PFSK-1 (cell line): ENCODE results near the gene MZB1.

Source experiments
- FOXP2 ChIP-seq: optimal IDR thresholded peaks from 2 replicates; pipeline ENCODE3; 2011; ENCODE audit warnings: borderline replicate concordance, control low read depth, inconsistent platforms; ENCODE audit not compliant: insufficient read depth; ENCODE audit errors: extremely low read length, extremely low read depth
- POLR2AphosphoS5 ChIP-seq: IDR thresholded peaks from 2 replicates; pipeline ENCODE4 v1.6.1; 2012; ENCODE audit warnings: low read depth, mild to moderate bottlenecking, control low read depth, low read length, moderate library complexity
- SIN3A ChIP-seq: IDR thresholded peaks from 2 replicates; pipeline ENCODE4 v1.6.1; 2012; ENCODE audit warnings: mild to moderate bottlenecking, low read length, moderate library complexity, borderline replicate concordance; ENCODE audit not compliant: insufficient read depth
- TAF1 ChIP-seq: IDR thresholded peaks from 2 replicates; pipeline ENCODE4 v1.6.1; 2012; ENCODE audit warnings: low read length, control low read depth, borderline replicate concordance; ENCODE audit not compliant: insufficient read depth
- TF ChIP-seq, protein P1 (sequence below), 2 experiments: IDR thresholded peaks; 2 replicates each; pipeline versions ENCODE4 v1.6.1 to v1.8.0; 2011 to 2012; ENCODE audit warnings: low read depth in 2 of 2, low read length in 2 of 2, control low read depth in 1 of 2, inconsistent platforms in 1 of 2, mild to moderate bottlenecking in 1 of 2, moderate library complexity in 1 of 2; ENCODE audit not compliant: insufficient read depth in 1 of 2

Gene MZB1

DNA sequence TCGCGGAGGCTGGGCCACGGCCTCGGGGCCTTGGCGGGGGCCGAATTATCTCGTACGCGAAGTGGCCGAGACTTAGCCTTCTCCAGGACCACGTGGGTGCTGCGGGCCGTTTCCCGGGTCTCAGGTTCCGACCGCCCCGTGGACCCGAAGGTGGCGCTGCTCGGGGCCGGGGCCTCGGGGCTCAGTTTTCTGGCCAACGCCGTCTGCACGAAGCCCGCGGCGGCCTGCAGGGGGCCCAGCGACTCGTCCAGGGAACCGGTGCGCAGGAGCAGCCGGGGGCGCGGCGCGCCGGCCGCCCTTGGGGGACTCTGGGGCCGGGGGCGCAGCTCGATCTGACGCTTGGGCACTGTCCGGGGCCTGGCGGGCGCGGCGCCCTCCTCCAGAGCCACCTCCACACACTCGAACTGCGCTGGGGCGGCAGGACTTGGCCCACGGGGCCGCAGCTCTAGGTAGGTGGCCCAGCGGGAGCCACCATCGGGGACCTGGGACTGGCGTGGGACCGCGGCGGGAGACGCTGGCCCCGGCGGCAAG is 4.5 kb upstream of the MZB1 start:
- TF ChIP-seq POLR2AphosphoS5 (no peak), FOXP2 (no peak), TAF1 (no peak), SIN3A (no peak)
- TF ChIP-seq, protein P1, sequence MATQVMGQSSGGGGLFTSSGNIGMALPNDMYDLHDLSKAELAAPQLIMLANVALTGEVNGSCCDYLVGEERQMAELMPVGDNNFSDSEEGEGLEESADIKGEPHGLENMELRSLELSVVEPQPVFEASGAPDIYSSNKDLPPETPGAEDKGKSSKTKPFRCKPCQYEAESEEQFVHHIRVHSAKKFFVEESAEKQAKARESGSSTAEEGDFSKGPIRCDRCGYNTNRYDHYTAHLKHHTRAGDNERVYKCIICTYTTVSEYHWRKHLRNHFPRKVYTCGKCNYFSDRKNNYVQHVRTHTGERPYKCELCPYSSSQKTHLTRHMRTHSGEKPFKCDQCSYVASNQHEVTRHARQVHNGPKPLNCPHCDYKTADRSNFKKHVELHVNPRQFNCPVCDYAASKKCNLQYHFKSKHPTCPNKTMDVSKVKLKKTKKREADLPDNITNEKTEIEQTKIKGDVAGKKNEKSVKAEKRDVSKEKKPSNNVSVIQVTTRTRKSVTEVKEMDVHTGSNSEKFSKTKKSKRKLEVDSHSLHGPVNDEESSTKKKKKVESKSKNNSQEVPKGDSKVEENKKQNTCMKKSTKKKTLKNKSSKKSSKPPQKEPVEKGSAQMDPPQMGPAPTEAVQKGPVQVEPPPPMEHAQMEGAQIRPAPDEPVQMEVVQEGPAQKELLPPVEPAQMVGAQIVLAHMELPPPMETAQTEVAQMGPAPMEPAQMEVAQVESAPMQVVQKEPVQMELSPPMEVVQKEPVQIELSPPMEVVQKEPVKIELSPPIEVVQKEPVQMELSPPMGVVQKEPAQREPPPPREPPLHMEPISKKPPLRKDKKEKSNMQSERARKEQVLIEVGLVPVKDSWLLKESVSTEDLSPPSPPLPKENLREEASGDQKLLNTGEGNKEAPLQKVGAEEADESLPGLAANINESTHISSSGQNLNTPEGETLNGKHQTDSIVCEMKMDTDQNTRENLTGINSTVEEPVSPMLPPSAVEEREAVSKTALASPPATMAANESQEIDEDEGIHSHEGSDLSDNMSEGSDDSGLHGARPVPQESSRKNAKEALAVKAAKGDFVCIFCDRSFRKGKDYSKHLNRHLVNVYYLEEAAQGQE (IDR thresholded peaks at IDR 0.05; ENCODE audit: insufficient read depth in 1 of 2, low read depth in 2 of 2, low read length in 2 of 2) = no peak

GRCh38 chr5:139393497-139394122 is 3.9 kb upstream of the MZB1 start:
- TF ChIP-seq, protein P1 (IDR thresholded peaks at IDR 0.05; ENCODE audit: insufficient read depth in 1 of 2, low read depth in 2 of 2, low read length in 2 of 2) = no peak
- no peak for TF ChIP-seq POLR2AphosphoS5
- no peak for TF ChIP-seq SIN3A
- no peak for TF ChIP-seq FOXP2

DNA sequence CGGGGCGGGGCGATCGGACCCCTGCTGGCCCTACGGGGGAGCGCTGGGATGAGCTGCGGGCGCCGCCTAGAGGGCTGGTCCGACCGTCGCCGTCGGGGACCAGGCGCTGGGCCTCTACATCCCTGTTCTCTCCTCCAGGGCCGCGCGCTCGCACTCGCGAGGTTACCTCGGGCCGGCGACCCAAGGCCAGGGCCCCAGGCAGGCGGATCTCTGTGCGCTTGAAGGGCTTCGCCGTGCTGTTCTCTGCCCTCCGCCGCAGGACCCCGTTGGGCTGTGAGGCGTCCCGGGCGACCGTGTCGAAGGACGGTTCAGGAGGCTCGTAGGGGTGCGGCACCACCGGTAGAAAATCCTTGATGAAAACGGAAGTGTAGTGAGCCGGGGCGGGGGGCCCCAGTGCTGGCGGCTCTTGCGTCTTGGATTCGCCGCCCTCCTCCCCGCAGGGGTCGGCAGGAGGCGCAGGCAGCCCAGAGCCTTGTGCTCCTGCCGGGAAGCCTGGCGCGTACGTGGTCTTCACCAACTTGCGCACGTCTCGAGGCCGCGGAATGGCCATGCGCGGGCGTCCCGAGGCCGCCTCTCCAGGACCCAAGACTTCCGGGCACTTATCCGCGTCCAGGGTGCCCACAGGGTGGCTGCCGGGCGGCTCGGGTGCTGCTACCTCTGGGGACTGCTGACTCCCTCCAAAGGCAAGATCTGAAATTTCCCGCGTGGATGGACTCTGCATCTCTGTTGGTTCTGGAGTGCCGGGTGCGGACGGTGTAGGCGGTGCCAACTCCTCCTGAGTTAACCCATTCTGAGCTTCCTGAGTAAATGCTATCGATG is 3.2 kb upstream of the MZB1 start:
- TF ChIP-seq SIN3A = no peak
- TF ChIP-seq POLR2AphosphoS5 = no peak
- TF ChIP-seq, protein P1 (IDR thresholded peaks at IDR 0.05; ENCODE audit: insufficient read depth in 1 of 2, low read depth in 2 of 2, low read length in 2 of 2) = no peak
- no peak for TF ChIP-seq TAF1
- no peak for TF ChIP-seq FOXP2

DNA sequence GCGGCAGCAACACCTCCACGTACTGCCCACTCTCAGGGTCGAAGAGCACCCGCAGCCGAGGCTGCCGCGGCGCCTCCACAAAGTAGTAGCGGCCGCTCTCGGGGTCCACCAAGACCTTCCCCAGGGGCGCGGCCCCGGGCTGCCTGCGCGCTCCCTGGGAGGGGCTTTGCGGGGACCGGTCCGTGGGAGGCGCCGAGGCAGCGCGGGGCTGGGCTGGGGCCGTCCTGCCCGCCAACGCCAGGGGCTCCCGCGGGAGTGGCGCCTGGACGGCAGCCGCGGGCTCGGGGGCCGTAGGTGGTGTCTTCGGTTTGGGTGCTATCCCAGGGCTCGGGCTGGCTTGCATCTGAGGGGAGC is 2.6 kb upstream of the MZB1 start:
- TF ChIP-seq FOXP2 = no peak
- TF ChIP-seq TAF1 = no peak
- TF ChIP-seq POLR2AphosphoS5 = no peak
- no peak for TF ChIP-seq SIN3A
- TF ChIP-seq, protein P1 (IDR thresholded peaks at IDR 0.05; ENCODE audit: insufficient read depth in 1 of 2, low read depth in 2 of 2, low read length in 2 of 2) = no peak
